Activated CD4-positive, alpha-beta T cell treated with anti-CD3 and anti-CD28 coated beads for 48 hours (primary cell): ENCODE results near the gene DMPK.

ENCODE experiments used
- DNase-seq: peaks from one replicate; pipeline ENCODE4 v3.0.0-alpha.2; 2020

The DMPK gene, protein sequence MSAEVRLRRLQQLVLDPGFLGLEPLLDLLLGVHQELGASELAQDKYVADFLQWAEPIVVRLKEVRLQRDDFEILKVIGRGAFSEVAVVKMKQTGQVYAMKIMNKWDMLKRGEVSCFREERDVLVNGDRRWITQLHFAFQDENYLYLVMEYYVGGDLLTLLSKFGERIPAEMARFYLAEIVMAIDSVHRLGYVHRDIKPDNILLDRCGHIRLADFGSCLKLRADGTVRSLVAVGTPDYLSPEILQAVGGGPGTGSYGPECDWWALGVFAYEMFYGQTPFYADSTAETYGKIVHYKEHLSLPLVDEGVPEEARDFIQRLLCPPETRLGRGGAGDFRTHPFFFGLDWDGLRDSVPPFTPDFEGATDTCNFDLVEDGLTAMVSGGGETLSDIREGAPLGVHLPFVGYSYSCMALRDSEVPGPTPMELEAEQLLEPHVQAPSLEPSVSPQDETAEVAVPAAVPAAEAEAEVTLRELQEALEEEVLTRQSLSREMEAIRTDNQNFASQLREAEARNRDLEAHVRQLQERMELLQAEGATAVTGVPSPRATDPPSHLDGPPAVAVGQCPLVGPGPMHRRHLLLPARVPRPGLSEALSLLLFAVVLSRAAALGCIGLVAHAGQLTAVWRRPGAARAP

GRCh38 chr19:45782162-45782691 is at the start of gene DMPK:
TSS of gene DMPK (minus strand) at chr19:45782490. CDS start at chr19:45782352, 138 bp downstream.
- no peak for DNase-seq

DNA sequence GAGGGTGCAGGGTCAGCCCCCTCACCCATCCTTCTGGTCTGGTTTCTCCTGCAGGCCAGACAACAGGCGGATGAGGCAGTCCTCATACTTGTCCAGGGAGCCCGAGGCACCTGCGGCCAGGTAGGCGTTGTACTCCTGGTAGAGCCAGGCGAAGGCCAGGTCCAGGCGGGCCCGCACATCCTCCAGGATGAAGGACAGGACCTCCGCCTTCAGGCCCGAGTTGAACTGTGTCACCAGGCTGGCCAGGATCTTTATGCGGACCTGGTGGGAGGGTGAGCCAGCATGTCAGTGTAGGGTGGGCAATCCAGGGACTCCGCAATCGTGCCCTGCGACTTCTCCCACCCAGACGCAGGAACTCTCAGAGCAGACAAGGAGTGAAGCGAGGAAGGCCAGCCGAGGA is 46.7 kb upstream of the DMPK start:
- no peak for DNase-seq

GRCh38 chr19:45828523-45828922 is 46.2 kb upstream of the DMPK start:
- no peak for DNase-seq

DNA sequence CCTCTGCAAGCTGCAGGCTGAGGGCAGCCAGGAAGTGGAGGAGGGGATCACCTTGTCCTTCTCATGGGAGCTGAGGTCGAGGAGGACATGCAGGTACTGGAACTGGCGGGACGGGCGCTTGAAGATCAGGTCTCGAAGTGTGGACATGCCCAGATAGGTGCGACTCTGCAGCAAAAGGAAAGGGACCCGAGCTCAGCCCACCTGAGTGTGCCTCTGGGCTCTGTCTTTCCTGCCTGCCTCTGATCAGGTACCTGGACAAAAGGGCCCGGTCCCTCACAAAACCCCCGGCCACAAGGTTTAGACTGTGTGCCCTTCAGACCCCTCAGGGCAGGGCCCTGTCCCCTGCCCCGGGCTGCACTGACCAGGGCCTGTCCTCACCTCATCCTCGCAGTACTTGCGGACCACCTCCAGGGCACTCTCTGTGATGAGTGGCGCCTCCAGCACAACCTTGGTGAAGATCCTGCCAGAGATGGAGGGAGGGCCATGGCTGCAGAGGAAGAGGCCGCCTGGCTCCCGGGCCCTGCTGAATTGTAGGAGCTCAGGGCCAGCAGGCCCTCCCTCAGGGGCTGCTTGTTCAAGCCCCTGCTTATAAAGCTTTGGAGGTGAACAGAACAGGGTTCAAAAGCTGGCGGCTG is 45.3 kb upstream of the DMPK start:
- DNase-seq, result no peak

GRCh38 chr19:45826934-45827333 is 44.6 kb upstream of the DMPK start:
- DNase-seq, result no peak

DNA sequence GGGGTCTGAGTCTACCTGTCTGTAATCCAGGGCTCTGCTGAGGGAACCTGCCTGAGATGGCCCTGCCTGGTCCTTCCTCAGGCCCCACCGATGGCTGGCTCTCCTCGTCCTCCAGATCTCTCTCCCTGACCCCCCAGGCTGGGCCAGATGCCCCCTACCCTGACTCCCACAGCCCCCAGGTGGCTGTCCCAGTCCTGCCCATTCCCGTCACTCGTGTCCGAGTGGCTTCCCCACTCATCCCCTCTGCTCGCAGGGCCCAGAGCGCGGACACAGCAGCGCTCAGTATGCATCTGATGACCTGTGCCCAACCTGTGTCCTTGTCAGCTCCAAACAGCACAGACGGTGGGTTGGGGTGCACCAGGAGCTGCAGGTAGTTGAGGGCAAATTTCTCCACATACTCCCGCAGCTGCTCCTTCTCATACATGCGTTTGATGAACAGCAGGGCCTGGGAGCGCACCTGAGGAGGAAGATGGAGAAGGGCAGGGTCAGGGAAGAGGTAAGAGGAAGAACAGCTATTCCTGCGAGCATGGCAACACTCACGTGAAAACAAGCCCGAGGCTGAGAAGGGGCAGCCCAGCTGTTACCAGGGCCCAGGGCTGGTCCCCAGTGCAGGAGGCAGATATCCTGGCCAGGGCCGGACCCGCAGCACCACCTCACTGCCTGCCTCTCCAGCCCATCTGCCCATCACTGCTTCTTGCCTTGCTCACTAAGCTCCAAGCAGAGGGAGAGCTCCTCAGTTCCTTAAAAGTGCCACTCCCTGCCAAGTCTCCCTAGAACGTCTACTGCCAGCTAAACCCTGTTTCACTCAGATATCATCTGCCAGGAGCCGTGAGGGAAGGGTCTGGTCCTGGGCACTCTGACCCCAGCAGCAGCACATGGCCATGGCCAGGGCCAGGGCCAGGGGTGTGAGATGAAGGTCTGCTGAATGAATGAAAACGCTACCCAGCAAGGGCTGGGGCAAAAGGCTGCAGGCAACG is 43.9 kb upstream of the DMPK start:
- no peak for DNase-seq

- DNase-seq, result no peak
These were observed 42.9 kb upstream of the DMPK start for GRCh38 chr19:45825263-45825605.

GRCh38 chr19:45824531-45825262 is 42.4 kb upstream of the DMPK start:
- no peak for DNase-seq

DNA sequence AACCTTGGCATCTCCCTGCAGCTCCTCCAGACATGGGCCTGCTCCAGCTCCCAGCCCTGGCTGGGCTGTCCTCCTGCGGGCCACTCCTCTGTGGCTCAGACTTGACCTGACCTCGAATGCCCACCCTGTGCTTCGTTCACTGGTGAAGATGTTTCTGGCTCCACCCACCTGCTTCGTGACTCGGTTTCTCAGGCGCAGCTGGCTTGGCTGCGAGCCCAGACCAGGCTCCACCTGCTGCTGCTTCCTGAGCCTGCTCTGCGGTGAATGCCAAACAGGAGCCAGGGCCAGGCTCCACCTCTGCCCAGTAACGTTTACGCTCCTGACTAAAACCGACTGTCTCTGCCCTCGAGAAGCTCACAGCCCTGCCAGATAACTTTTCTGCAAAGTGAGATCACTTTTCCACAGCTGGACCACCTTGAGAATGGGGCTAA is 41.8 kb upstream of the DMPK start:
- DNase-seq, result no peak

- DNase-seq, result no peak
These were observed 40.9 kb upstream of the DMPK start for GRCh38 chr19:45823182-45823581.

GRCh38 chr19:45822716-45823115 is 40.4 kb upstream of the DMPK start:
- no peak for DNase-seq

GRCh38 chr19:45821570-45821969 is 39.3 kb upstream of the DMPK start:
- DNase-seq, result no peak

GRCh38 chr19:45821103-45821521 is 38.8 kb upstream of the DMPK start:
- no peak for DNase-seq

GRCh38 chr19:45820413-45821102 is 38.3 kb upstream of the DMPK start:
- no peak for DNase-seq

GRCh38 chr19:45819769-45820168 is 37.5 kb upstream of the DMPK start:
- DNase-seq, result no peak

- DNase-seq, result no peak
These were observed 35.5 kb upstream of the DMPK start for GRCh38 chr19:45817725-45818301.

- peak; percentile 98 for DNase-seq
These were observed 34.9 kb upstream of the DMPK start for GRCh38 chr19:45817010-45817724.

DNA sequence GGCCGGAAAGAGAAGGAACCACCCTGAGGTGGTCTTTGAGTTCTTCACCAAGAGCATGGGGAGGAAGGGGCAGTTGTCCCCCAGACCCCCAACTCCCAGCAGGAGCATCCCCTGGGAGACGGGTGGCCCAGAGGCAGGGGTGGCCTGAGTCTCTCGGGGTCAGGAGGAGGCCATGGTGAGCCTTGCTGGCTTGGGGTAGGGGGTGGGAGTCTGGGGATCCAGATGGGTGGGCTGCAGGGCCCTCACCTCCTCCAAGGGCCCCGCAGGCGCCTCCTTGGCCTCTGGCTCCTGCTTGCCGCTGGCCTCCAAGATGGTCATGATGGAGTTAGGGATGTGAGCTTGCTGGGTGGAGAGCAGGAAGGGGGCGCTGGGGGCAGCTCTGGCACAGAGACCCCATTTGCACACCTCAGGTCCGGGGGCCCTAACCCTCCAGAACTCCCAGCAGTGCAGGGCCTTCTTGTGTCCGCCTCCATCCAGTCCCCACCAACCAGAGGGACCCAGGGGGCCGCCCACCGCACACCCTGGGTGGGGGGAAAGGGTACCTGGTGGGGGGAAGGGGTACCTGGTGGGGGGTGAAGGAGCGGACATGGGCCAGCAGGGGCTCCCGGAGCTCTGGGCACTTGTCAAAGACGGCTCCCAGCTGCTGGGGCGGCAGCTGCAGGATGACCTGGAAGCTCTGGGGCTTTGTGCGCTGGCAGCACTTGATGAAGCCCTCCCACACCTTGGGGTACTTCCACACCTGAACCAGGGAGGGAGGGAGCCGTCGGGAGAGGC is 34.1 kb upstream of the DMPK start:
- no peak for DNase-seq

GRCh38 chr19:45815481-45816216 is 33.4 kb upstream of the DMPK start:
- DNase-seq, result no peak
